T-helper 2 cell treated with Interferon-gamma antibody and Interleukin-4, amounts not matched to agents 100 ng/mL and 5 ng/mL, for 36 hours (primary cell): ENCODE measurements around the gene KRTAP5-5. TPM values are rescaled to one million over a fixed set of nuclear protein-coding genes. Genes with fewer than 3 reads are reported as not detected.
"Not testable (repeated sequence)": the region's sequence is repeated elsewhere in the genome, so short reads cannot be mapped to it uniquely, and the experiment has no call there.

Experiments
- intact Hi-C: fragments of 100-400 bp; cut with micrococcal nuclease; formaldehyde crosslinking; loops from one replicate; pipeline ENCODE4 v1.15.1; 2023
- total RNA-seq: library from RNA; stranded (reverse); gene quantifications from 2 replicates; pipeline ENCODE4 v1.2.3, GENCODE V29; 2022

KRTAP5-5 gene
- total RNA-seq, 1 donor from 2014 or later = not detected

DNA sequence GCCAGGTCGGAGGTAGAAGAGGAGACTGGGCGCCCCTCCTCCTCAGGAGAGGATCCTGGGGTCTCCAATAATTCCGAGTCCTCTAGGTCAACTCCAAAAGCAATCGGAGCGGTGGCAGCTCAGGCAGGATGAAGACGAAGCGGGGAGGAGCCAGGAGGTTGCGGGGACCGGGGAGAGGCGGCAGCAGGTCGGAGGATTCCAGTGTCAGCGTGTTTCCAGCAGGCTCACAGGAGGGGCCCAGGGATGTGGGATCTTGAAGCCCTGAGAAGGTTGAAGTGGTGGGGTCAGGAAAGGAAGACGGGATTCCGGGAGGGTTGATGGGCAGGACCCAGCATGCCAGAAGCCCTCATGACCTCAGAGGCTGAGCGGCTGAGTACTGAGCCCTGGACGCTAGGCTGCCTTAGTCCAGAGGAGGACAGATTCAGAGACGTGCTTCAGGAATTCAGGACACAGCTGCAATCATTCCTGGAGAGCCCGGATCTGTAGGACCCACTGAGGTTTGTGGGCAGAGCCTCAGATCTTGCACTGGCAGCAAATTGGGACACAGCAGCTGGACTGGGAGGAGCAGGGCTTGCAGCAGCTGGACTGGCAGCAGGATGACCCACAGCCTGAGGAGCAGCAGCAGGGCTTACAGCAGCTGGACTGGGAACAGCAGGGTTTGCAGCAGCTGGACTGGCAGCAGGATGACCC, 22.3 kb upstream of the KRTAP5-5 start:
- intact Hi-C loops = not testable (repeated sequence)

DNA sequence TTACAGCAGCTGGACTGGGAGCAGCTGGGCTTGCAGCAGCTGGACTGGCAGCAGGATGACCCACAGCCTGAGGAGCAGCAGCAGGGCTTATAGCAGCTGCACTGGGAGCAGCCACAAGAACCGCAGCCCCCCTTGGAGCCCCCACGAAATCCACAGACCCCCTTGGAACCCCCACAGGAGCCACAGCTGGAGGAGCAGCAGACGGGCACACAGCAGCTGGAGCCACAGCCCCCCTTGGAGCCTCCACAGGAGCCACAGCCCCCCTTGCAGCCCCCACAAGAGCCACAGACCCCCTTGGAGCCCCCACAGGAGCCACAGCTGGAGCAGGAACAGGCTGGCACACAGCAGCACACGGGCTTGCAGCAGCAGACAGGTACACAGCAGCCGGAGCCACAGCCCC, 21.7 kb upstream of the KRTAP5-5 start:
- intact Hi-C loops = not testable (repeated sequence)

DNA sequence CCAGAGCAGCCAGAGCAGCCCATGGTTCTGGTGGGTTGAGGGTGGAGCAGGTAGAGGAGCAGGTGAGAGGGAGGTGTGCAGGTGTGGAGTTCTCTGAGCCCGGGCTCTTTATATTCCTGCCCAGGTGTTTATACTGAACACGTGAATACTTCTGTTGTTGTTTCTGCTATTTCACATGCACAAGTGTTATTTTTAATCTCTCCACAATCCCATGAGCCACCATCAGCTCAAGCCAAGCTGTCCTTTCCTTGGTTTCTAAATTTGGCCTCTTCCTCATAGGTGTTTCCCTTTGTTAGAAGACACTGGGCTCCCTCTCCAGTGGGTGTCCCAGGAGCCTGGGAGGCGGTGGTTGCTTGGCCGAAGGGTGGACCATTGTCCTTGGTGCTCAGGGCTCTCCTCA, 21.2 kb upstream of the KRTAP5-5 start, which contains the start of gene KRTAP5-3:
Gene KRTAP5-3 (minus strand): TSS at position 101 of the 400 bp plus-strand sequence. CDS start 78 bp downstream, at position 23.
- intact Hi-C loops = no loop called here

DNA sequence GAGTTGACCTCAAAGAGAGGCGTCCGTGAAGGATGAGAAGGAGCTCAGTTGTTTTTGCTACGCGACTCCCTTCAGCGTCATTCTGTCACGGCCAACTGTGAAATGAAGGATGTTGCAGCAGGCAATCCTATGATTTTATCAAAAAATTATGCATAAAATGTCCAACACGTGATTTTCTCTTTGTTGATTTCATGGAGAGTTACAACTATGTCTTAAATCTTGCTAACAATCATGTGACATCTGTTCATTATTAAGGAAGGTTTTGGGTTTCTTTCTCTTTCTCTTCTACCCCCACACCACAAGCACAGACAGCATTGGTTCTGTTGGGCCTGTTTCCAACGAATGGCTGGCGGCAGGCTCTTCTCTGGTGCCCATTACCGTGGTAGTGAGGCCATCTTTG, 11.3 kb upstream of the KRTAP5-5 start:
- intact Hi-C loops = no loop called here

DNA sequence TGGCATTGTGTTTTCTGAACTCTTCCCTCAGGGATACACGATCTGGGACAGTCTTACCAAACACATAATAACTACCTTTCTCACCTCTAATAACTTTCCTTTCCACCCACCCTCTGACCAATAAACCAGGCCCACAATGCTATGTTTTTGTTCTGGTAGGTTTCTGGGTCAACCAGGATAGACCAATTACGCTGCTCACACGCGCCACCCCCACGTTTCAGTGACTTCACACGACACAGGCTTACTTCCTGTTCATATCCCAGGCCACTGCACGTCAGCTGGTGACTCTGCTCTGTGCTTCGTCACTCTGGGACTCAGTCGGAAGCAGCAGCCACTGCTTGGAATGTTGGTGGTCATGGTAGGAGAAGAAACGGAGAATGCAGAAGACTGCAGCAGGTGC, 10.1 kb upstream of the KRTAP5-5 start:
- intact Hi-C loops = no loop called here

DNA sequence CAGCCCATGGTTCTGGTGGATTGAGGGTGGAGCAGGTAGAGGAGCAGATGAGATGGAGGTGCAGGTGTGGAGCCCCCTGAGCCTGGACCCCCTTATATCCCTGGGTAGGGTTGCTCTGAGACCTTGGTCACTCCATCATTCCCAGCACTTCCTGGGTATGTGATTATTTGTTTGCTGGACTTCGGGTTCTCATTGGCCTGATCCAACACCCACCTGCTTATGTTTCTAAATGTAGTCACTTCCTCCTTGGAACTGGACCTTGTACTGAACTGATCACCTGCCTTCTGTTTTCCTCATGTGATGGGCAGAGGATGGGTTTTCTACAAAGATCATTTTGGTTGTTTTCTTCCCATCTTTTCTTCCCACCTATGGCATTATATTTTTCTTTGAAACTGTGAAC, 7.5 kb upstream of the KRTAP5-5 start, which contains the start of gene KRTAP5-4:
Gene KRTAP5-4 (minus strand): TSS at position 53 of the 400 bp plus-strand sequence. CDS start 45 bp downstream, at position 8.
- intact Hi-C loops = no loop called here

DNA sequence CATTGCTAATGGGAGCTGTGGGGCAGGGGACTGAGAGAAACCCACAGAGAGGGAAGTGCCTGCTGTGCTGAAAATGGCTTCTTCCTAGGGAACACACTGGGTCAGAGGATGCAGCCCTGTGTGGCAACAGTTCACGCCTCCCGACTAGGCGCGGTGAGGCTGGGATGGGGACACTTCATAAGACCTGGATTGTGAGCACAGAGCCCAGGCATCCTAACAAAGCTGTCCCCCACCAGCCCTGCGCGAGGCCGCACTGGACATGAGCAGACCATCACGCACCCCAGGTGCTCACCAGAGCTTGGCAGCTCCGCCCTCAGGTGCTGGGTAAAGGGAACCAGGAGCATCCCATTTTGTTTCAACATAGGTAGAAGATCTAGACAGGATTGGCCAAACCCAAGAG, 5.9 kb upstream of the KRTAP5-5 start:
- intact Hi-C loops = no loop called here

DNA sequence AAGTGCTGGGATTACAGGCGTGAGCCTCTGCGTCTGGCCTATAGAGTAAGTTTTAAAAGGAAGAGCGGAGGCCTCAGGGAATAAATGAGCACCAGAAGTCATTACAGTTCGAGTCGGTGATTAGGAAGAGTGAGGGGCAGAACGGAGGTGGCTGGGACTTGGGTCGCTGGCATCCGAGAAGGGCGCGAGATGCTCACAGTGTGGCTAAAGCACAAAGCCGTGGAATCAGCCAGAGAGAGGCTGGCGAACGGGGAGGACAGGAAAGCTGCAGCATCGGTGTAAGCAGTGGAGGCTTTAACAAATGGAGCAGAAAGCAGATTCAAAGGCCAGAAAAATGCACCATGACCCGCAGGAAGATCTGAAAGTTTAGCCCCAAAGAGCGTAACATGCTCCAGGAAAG, 5.0 kb upstream of the KRTAP5-5 start:
- intact Hi-C loops = no loop called here

DNA sequence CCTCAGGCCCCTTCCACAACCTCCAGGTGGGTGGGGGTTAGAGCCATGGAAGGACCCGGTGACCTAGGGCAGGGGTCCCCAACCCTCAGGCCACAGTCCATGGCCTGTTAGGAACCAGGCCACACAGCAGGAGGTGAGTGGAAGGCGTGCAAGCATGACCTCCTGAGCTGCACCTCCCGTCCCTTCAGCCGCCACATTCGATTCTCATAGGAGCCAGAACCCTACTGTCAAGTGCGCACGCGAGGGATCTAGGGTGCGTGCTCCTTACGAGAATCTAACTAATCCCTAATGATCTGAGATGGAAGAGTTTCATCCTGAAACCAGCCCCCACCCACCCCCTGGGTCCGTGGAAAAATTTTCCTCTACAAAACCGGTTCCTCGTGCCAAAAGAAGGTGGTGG, 4.0 kb upstream of the KRTAP5-5 start:
- intact Hi-C loops = no loop called here

DNA sequence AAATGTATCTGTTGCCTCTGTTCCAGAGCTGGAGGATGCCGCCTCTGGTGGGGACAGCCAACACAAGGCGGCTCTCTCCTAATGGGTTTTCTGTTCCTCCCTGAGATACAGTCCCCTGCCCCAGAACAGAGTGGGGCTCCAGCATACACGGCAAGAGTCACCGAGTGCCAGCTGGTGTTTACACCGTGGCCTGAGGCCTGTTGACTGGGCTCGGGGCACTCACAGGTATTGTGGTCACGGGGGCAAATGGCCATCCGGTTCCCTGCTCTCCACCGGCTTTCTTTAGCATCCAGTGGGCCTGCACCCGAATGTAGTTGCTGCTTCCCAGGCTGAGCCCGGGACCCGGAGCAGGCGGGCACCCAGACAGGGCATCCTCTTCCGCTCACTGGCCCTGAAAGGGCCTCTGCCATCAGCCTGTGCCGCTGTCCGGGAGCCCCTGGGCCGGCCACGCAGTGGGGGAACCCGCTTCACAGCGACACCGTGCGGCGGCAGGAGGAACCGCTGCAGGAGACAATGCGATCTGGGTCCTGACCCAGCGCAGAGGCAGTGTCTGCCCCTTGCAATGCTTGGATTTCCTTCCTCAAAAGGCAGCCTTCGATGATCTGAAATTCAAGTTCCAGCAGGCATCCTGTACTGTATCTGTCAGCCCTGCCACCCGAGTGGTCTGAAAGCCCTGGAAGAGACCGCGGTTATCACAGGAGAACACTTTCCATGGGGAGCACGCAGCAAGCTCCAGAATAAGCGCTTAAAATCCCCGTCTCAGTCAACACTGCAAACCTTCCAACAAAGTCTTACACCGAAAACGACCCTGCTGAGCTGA, 859 bp upstream of the KRTAP5-5 start:
- intact Hi-C loops = no loop called here

DNA sequence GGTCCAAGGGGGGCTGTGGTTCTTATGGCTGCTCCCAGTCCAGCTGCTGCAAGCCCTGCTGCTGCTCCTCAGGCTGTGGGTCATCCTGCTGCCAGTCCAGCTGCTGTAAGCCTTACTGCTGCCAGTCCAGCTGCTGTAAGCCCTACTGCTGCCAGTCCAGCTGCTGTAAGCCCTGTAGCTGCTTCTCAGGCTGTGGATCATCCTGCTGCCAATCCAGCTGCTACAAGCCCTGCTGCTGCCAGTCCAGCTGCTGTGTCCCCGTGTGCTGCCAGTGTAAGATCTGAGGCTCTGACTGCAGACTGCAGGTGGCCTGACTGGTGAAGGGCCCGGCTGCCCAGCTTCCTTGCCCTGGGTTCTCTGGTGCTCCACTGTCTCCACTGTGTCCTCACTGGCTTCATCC, 696 bp downstream of the KRTAP5-5 start:
- intact Hi-C loops = no loop called here

DNA sequence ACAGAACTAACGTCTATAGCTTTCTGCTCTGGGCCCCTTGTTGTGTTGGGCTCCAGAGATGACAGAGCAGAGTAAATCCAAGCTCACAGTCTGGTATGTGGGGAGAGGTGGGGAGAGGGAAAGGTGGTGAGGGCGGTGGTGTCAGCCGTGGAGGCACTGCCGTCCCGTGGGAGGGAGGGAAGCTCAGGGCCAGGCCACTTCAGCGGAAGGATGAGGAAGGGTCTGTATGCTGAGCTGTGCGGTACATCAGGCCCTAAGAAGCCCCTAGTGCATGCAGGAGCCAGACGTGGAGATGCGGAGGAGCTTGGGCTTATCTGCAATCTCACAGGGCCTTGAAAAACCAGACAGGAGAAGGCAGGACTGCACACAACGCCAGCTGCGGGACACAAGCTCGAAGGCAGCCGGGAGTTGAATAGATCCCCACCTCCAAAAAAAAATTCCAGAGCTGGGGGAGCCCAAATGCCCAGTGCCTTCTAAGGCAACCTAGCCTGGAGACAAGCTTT, 1.5 kb downstream of the KRTAP5-5 start:
- intact Hi-C loops = no loop called here

DNA sequence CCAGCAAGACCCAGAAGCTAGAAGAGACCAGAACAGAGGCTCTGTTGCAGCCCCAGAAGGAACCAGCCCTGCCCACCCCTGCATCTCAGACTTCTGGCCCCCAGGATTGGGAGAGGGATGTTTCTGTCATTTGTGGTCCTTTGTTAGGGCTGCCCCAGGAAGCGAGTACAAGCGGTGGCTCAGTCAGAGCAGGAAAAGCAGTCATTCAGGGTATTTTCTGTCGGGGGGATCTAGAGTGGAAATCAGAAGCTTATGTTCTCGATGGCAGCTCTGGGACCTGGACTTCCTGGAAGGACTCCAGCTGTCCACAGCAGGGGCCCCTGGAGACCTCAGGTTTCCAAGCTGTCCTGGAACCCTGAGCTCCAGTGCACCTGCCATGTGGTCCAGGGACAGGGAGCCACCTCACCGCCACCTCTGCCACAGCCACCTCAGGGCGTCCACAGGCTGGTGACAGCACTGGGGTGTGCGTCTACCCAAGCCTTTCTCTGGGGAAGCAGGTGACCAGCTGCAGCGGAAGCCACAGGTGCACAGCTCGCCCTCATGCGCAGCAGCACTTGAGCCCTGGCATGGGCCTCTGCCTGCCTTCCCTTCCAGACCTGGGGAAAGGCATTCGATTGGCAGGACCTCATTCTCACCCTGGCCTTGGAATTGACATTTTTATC, 2.6 kb downstream of the KRTAP5-5 start:
- intact Hi-C loops = no loop called here

DNA sequence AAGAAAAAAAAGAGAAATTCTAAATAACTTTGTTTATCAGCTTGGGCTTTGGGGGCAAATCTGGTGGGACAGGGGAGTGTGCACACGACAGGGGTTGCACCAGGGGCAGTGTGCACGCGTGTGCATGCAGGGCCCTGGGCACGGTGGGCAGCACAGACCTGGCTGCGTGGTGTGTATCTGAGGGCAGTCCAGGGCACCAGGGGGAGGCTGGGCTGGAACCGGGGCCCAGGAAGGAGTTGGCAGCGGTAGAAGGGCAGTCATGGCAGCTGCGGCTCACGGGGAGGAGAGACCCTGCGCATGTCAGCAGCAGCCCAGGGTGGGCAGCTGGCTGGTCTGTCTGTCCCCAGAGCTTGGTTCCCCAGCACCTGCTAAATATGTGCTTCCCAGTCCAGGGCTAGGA, 4.3 kb downstream of the KRTAP5-5 start:
- intact Hi-C loops = no loop called here

DNA sequence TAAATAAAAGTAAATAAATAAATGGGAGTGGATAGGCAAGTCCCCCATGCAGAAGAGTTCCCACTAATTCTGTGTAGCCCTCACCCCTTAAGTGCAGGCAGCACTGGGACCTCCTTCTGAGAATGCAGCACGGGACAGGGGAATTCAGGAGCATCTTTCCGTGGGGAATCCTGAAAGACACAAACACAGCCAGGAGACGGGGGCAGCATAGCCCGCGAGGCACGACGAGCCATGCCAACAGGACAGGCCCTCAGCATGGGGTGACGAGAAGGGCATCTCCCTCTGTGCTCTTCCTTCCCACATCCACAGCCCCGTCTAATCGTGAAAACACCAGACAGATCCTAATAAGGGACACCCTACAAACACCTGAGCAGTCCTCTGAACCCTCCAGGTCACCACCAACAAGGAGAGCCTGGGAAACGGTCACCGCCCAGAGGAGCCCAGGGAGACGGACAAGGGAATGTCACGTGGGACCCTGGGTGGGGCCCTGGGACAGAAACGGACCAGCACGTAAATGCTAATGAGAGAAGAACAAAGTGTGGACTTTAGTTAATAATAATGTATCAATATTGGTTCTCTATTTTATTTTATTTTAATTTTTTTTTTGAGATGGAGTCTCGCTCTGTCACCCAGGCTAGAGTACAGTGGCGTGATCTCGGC, 6.8 kb downstream of the KRTAP5-5 start:
- intact Hi-C loops = no loop called here

DNA sequence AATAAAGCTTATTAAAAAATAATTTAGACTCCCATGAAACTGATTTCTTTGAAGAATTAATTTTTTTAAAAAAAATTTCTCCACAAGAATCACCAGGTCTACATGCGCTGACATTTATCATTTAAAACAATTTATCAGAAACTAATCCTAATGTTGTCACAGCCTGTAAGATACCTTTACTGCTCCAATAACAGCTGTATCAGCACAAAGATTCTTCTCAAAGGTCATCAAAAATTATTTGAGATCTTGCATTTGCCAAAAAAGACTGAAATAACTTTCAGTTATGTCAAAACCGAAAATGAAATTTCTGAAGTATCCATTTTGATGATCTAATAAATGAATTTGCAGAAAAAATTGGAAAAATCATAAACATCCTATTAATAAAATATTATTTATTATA, 8.1 kb downstream of the KRTAP5-5 start:
- intact Hi-C loops = no loop called here

DNA sequence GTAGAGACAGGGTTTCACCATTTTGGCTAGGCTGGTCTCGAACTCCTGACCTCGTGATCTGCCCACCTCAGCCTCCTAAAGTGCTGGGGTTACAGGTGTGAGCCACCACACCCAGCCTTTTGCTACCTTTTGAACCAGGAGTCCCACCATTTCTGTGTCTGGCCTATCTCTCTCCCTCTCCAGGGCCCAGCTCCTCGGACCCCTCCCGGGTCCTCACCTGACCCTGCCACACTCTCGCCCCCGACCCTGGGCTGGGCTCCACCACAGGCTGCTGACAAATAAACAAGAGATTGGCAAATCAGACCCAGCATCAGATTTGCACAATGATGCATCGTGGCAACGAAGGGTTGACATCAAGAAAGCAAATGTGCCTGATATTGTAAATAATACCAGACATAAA, 8.8 kb downstream of the KRTAP5-5 start:
- intact Hi-C loops = no loop called here

DNA sequence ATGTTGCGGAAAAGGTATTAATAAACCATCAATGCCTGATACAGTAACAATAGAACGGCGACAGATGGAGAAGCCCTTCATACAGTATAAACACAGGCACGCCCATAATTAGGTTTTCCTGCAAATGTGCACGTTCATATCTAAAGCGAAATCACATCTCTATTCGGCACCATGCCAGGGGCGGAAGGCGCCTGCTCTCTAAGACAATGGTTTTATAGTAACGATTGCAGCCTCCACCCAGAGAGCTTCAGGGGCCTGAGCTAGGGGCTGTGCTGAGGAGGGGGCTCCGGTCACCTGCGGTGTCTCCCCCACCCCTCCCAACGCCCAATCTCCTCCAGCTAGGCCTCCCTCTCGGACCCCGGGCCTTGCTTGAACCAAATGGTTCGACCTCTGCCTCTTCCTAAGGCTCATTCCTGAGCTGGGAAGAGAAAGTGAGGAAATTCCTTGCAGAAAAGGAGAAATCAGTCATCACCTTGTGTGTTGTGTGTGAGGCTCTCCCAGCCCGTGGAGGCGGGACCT, 9.6 kb downstream of the KRTAP5-5 start:
- intact Hi-C loops = no loop called here

DNA sequence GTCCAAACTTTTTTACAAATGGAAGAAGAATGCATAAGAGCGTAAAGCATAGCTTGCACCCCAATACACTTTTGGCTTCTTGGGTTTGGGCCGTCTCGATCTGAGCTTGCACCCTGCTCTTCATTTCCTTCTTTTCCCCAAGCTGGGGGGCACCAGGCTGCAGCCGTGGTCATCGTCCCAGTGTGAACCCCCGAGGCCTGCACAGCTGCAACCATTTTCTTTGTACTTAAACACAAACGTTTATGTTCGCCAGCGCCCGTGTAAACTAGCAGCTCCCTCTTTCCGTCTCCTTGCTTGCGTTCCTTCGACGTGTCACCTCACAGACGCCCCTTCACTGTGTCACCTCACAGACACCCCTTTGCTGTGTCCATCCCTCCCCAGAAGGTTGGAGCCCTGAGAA, 10.1 kb downstream of the KRTAP5-5 start:
- intact Hi-C loops = no loop called here

DNA sequence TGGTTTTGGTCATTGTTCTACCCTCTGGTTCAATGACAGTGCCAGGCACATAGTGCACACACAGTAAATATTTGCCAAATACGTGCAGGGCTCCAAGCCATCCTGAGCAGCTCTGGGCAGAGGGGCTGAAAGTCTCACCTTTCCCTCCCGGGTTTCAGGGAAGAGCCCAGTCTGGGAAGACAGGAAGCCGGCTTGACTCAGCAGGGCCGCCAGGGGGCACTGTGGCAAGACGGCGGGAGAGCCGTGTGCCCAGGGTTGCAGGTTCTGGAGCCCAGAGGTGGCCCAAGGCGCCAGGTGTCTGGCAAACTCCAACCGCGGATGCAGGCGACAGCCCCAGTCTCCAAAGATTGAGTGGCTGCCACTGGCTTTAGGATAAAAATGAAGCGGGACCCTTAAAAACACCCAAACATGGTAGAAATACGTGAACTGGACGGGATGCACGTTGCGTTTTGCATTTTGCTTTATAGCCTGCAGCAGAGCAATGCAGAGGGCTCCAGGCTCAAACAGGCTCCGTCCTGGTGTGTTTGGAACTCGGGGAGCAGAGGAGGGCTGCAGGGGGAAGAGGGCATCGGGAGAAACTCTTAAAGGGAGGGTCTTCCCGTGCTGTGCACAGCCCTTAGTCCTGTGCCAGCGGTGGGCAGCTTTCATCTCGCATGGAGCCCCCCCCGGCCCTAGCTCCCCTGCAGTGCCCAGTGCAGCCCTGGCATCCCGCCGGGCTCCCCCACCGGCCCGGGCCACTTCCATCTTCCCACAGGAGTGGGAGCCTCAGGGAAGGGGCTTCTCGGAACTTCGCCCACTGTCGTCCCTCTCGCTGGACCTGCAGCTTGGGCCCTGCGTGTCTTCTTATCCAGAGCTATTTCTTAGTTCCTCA, 10.7 kb downstream of the KRTAP5-5 start:
- intact Hi-C loops = no loop called here
